Upper lobe of right lung (tissue), 1 donor: Measurements from ENCODE around the gene LTBP2. TPM values are rescaled to one million over a fixed set of nuclear protein-coding genes. Genes with fewer than 3 reads are reported as not detected.

Source experiments
- ATAC-seq: fragments of 200-7000 bp; cut with Tn5 transposase; one replicate; pipeline ENCODE4 v1.9.1; 2020; ENCODE audit warnings: mild to moderate bottlenecking, moderate library complexity
- DNase-seq: peaks from one replicate; pipeline ENCODE4 v3.0.0-alpha.2; 2020
- H3K27ac ChIP-seq: fragments of 200-600 bp; one replicate; pipeline ENCODE4 v1.8.0; 2022
- H3K27me3 ChIP-seq: fragments of 200-600 bp; one replicate; pipeline ENCODE4 v1.8.0; 2022; ENCODE audit warnings: mild to moderate bottlenecking
- H3K36me3 ChIP-seq: fragments of 200-600 bp; one replicate; pipeline ENCODE4 v1.8.0; 2022
- H3K4me1 ChIP-seq: fragments of 200-600 bp; one replicate; pipeline ENCODE4 v1.8.0; 2022
- H3K4me3 ChIP-seq: fragments of 200-600 bp; one replicate; pipeline ENCODE4 v1.8.0; 2022; ENCODE audit warnings: mild to moderate bottlenecking
- H3K9me3 ChIP-seq: fragments of 200-600 bp; one replicate; pipeline ENCODE4 v1.8.0; 2022
- intact Hi-C: fragments of 100-400 bp; cut with DNase I; formaldehyde crosslinking; loops from one replicate; pipeline ENCODE4 v1.11.0; 2022
- total RNA-seq: library from RNA; stranded (reverse); fragmentation: NEBNext Ultra II Directional; extraction: Animal tissue kit (Norgen Biotek cat#: 25700); gene quantifications from one replicate; pipeline ENCODE4 v1.2.1, GENCODE V29; 2021
- TF ChIP-seq, protein P1 (sequence below): fragments of 200-600 bp; IDR thresholded peaks from one replicate; pipeline ENCODE4 v1.8.0; 2022; ENCODE audit warnings: antibody characterized with exemption
- donor health status: DM: no; HTN: yes; CAD: no; lungs with severe emphysema.

LTBP2 gene
- total RNA-seq, 1 donor from 2014 or later: 117 TPM

DNA sequence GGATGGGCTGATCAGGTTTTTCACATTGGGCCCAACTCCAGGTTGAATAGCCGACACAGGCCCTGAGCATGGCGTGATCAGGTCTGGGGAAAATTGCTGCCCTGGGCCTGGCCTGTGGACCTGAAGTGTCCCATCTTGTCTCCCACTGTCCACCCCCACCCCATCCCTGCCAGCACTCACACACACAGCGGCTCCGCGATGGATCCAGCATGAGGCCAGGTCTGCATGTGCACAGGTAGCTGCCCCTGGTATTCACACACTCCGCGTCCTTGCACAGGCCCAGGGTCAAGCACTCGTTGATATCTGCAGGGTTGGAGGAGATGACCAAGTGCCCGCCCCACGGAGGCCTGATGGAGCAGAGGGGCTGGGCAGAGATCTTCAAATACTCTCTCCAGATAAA is 79.8 kb downstream of the LTBP2 start:
- no peak for DNase-seq
- no peaks in the 10 kb centered on the region for H3K27me3 ChIP-seq
- H3K4me3 ChIP-seq: no peak overlapping the region
- intact Hi-C loops: no loop called here
- H3K36me3 ChIP-seq: no peaks in the 10 kb centered on the region
- H3K27ac ChIP-seq: no peak overlapping the region
- no peaks in the 10 kb centered on the region for H3K4me1 ChIP-seq
- TF ChIP-seq, protein P1, sequence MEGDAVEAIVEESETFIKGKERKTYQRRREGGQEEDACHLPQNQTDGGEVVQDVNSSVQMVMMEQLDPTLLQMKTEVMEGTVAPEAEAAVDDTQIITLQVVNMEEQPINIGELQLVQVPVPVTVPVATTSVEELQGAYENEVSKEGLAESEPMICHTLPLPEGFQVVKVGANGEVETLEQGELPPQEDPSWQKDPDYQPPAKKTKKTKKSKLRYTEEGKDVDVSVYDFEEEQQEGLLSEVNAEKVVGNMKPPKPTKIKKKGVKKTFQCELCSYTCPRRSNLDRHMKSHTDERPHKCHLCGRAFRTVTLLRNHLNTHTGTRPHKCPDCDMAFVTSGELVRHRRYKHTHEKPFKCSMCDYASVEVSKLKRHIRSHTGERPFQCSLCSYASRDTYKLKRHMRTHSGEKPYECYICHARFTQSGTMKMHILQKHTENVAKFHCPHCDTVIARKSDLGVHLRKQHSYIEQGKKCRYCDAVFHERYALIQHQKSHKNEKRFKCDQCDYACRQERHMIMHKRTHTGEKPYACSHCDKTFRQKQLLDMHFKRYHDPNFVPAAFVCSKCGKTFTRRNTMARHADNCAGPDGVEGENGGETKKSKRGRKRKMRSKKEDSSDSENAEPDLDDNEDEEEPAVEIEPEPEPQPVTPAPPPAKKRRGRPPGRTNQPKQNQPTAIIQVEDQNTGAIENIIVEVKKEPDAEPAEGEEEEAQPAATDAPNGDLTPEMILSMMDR: no peak
- no peak for ATAC-seq
- no peaks in the 10 kb centered on the region for H3K9me3 ChIP-seq

DNA sequence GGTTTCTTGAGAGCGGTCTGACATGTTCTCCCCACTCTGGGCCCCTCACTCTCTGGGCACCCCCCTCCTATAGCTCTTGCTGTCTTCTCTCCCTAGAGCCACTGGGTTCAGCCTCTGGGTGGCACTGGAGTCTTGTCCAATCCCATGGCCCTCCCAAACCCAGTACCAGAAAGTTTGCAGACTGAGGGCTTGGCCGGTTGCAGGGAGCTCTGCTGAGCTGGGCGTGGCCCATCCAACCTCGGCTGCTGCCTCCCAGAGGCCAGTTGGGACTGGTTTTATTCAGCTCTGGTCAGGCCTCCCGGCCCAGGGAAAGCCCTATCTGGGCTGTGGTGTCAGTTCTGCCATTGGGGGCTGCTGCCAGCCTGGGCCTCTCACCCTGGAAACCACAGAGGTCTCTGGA is 80.6 kb downstream of the LTBP2 start:
- H3K4me1 ChIP-seq: peaks cover 3% of the 10 kb centered on the region
- H3K4me3 ChIP-seq: no peak overlapping the region
- DNase-seq (no peak), ATAC-seq (peak; percentile 50)
- no peak overlapping the region for H3K27ac ChIP-seq
- H3K27me3 ChIP-seq: no peaks in the 10 kb centered on the region
- H3K36me3 ChIP-seq: no peaks in the 10 kb centered on the region
- intact Hi-C loops: no loop called here
- H3K9me3 ChIP-seq: no peaks in the 10 kb centered on the region
- TF ChIP-seq, protein P1: peak; percentile 22

DNA sequence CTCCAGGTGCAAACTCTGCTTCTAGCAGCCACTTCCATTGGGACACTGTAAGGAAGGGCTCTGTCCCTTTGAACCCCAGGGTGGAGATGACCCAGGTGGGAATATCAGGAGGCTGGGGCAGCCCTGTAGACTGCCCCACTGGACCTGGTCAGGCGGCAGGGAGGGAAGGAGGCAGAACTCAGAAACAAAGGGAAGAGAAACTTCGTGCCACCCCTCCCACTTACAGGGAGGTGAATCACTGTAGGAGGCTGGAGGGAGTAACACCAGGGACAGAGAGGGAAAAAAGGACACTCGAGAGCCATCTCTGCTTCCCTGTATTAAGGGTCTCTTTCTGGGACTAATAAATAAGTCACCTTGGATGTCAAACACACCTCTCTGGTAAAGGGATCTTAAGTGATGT is 81.0 kb downstream of the LTBP2 start:
- Histone ChIP-seq H3K9me3 (no peaks in the 10 kb centered on the region), H3K4me1 (peaks cover 3% of the 10 kb centered on the region), H3K27ac (no peak overlapping the region), H3K36me3 (no peaks in the 10 kb centered on the region), H3K27me3 (no peaks in the 10 kb centered on the region), H3K4me3 (no peak overlapping the region)
- ATAC-seq: no peak
- intact Hi-C loops: no loop called here
- TF ChIP-seq, protein P1: no peak
- no peak for DNase-seq

DNA sequence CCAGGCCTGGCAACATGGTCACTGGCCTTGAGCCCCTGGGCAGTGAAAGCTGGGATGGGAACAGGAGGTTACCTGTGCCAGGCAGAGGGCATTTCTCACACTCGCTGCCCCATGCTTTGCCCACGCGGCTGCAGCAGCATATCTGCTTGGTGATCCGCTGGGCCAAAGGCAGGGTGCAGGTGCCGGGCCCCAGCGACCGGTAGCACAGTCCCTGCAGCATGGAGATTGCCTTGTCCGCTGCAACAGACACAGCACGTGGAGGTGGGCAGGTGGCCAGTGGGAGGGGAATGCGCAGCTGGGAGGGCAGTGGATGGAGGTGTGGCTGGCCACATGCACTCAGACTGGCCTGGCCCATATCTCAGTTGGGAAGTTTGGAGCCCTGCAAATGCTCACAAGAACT is 83.2 kb downstream of the LTBP2 start:
- TF ChIP-seq, protein P1: no peak
- Histone ChIP-seq H3K4me1 (peaks cover 10% of the 10 kb centered on the region), H3K9me3 (no peaks in the 10 kb centered on the region), H3K36me3 (no peaks in the 10 kb centered on the region), H3K27ac (no peak overlapping the region), H3K4me3 (no peak overlapping the region), H3K27me3 (no peaks in the 10 kb centered on the region)
- no peak for ATAC-seq
- intact Hi-C loops: no loop called here
- DNase-seq: no peak

DNA sequence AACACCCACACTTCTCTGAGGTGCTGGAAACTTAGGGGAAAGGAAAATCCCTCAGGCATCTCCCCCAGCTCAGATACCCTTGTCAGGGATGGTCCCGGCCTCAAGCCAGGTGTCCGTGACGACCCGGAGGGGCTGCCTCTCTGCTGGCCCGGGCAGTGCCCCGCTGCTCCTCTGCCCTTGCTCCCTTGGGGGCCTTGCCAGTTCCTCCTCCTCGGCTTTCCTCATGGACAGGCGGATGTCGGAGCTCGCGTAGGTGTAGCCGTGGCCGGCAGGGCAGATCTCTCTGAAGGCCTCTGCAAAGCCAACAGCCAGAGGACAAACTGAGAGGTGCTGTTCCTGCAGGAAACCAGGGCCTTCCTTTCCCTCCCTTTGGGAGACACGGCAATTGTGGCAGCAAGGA is 83.6 kb downstream of the LTBP2 start:
- DNase-seq (no peak), ATAC-seq (no peak)
- H3K27ac ChIP-seq: no peak overlapping the region
- H3K27me3 ChIP-seq: no peaks in the 10 kb centered on the region
- H3K36me3 ChIP-seq: no peaks in the 10 kb centered on the region
- TF ChIP-seq, protein P1: no peak
- H3K4me1 ChIP-seq: peaks cover 10% of the 10 kb centered on the region
- no peak overlapping the region for H3K4me3 ChIP-seq
- intact Hi-C loops: no loop called here
- no peaks in the 10 kb centered on the region for H3K9me3 ChIP-seq

DNA sequence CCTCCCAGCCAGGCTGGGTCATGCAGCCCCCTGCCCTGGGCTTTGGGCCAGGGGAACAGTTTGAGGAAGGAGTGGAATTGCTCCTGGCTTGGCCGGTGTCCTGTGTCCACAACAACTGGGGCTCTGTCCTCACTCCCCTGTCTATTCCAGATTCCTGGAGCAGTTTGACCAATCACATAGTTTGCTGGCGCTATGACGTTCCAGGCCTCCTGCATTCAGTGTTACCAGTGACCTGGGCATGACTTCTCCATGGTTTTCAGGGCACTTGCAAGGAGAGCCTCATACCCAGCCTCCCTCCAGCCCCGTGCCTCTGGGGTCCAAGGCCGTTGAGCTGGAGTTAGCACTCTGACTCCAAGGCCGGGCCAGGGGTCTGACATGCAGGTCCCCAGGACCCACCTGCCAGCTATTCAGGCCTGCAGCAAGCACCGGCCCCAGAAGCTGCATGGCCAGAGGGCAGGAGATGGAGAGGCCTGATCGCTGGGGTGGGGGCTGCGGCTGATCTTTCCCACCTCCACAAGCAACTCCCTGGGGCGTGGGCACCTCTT is 84.2 kb downstream of the LTBP2 start:
- ATAC-seq: no peak
- no peak overlapping the region for H3K27ac ChIP-seq
- H3K4me1 ChIP-seq: peaks cover 10% of the 10 kb centered on the region
- TF ChIP-seq, protein P1: no peak
- no peak for DNase-seq
- H3K9me3 ChIP-seq: no peaks in the 10 kb centered on the region
- intact Hi-C loops: no loop called here
- no peaks in the 10 kb centered on the region for H3K36me3 ChIP-seq
- no peak overlapping the region for H3K4me3 ChIP-seq
- no peaks in the 10 kb centered on the region for H3K27me3 ChIP-seq
